ENCODE results near the gene REEP1.

The REEP1 gene

GRCh38 chr2:86216575-86217555 lies 120.6 kb downstream of the REEP1 start:
- no peak for DNase-seq (ENCODE audit: low spot score)
- in situ Hi-C loops (cut with MboI; ENCODE audit: low pct_unique_long_range_greater_than_20kb, low sequenced_read_pairs, unreplicated experiment): no loop called here
- no peak for TF ChIP-seq CTCF (IDR thresholded peaks at IDR 0.05; ENCODE audit: extremely low read depth, insufficient read depth, missing control alignments)

DNA sequence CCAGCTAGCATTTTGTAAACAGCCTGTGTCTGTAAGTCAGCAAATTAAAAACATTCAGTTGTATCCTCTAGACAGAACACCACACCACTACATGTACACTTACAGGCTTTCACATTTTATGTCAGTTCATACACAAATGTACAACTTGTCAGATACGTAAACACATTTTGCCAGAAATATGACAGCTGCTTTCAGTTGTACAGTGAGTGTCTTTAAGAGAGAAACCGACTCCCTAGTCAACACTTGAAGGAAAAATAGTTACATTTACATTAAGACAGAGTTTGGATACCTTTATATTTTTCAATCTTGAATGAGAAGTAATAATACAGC lies 123.0 kb downstream of the REEP1 start:
- no peak for DNase-seq (ENCODE audit: low spot score)
- in situ Hi-C loops (cut with MboI; ENCODE audit: low pct_unique_long_range_greater_than_20kb, low sequenced_read_pairs, unreplicated experiment): no loop called here
- TF ChIP-seq CTCF (IDR thresholded peaks at IDR 0.05; ENCODE audit: extremely low read depth, insufficient read depth, missing control alignments): no peak

- DNase-seq (ENCODE audit: low spot score): no peak
- in situ Hi-C loops (cut with MboI; ENCODE audit: low pct_unique_long_range_greater_than_20kb, low sequenced_read_pairs, unreplicated experiment): no loop called here
- TF ChIP-seq CTCF (IDR thresholded peaks at IDR 0.05; ENCODE audit: extremely low read depth, insufficient read depth, missing control alignments): no peak
Measured at GRCh38 chr2:86213699-86214502, 123.5 kb downstream of the REEP1 start.

DNA sequence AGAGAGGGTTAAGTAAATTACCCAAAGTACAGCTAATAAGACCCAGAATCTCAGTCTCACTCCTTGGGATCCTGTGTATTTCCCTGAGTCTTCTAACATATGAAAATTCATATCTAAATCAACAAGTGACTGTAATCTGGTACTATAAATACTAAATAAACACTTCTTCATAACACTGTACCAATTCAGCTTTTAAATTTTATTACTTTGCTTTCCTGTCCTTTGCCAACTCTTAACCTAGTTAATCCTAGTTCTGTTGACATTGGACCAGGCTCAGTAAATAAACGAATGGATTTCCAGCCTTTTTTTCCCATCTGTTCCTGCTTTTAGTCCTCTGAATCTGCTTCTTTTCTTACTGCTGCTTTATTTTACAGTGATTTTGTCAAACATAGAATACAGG lies 124.4 kb downstream of the REEP1 start:
- in situ Hi-C loops (cut with MboI; ENCODE audit: low pct_unique_long_range_greater_than_20kb, low sequenced_read_pairs, unreplicated experiment): no loop called here
- TF ChIP-seq CTCF (IDR thresholded peaks at IDR 0.05; ENCODE audit: extremely low read depth, insufficient read depth, missing control alignments): no peak
- DNase-seq (ENCODE audit: low spot score): no peak

DNA sequence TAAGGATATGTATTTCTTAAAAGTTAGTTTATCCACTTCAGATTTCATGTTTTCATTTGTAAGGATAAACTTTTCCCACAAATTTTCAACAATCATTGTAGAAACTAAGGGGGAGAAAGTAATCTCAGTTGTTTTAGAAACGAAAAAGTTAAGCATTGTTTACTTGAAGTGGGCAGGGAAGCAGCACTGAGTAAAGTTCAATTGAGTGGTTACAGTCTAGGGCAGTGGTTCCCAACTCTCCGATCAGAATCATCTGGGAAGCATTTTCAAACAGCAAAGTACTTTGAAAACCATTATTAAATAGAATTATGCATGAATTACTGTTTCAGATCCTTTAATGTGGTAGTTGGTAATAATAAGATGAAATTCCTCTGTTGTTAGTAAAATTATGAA lies 125.6 kb downstream of the REEP1 start:
- DNase-seq (ENCODE audit: low spot score): no peak
- in situ Hi-C loops (cut with MboI; ENCODE audit: low pct_unique_long_range_greater_than_20kb, low sequenced_read_pairs, unreplicated experiment): no loop called here
- TF ChIP-seq CTCF (IDR thresholded peaks at IDR 0.05; ENCODE audit: extremely low read depth, insufficient read depth, missing control alignments): no peak

DNA sequence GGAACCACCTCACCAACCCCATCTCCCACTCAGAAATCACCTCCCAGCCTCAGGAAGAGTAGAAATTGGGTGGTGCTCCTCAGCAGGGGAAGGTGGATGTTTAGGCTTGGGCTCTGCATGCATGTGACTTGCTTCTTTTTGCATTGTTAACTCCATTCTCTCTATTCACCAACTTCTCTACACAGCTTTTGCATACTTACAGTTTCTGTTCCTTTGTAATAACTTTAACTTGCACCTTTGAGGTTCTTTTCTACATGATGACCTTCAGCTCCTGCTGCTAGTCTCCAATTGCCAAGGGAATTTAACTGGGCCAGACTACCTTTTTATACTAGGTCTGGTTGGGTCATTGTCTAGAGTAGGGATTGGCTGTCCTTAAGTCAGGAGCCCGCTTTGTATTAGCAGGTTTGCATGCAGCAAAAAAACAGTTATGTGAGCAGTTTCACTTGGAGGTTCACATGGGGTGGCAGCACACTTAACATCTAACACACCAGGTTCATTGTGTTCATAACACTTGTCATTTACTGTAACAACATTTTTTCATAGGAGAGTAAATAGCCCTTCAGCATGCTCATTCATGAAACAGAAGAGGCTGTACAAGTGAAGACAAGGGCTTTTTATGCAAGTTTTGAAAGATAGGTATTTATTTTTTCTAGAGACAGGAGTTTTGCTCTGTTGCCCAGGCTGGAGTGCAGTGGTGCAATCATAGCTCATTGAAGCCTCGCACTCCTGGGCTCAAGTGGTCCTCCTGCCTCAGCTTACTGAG lies 126.2 kb downstream of the REEP1 start:
- TF ChIP-seq CTCF (IDR thresholded peaks at IDR 0.05; ENCODE audit: extremely low read depth, insufficient read depth, missing control alignments): no peak
- DNase-seq (ENCODE audit: low spot score): no peak
- in situ Hi-C loops (cut with MboI; ENCODE audit: low pct_unique_long_range_greater_than_20kb, low sequenced_read_pairs, unreplicated experiment): no loop called here

All from GM13977 (cell line).